Measurements from ENCODE around the gene PSTPIP1. TPM values are rescaled to one million over a fixed set of nuclear protein-coding genes. Genes with fewer than 3 reads are reported as not detected.

Gene PSTPIP1
- total and polyA plus RNA-seq, 8 donors = 1.8 to 52.9 (median 3.4) TPM

DNA sequence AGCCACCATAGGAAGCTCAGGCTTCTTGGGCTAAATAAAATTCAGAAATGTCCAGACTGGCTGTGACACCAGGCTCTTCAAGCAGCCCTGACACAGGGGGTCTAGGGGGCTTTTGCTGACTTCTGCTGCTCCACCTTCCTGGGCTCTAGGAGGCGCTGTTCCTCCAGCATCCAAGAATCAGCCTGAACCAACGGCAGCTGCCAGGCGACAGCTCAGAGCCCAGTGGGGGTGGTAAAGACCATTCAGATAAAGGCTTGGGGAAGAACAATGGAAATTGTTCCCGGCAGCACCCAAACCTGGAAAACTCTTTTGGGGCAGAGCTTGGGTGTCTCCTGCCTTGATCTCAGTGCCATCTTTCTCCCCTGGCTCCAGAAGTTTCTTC, 21.6 kb upstream of the PSTPIP1 start:
- ATAC-seq (peak; percentile 61), DNase-seq (no peak)
- H3K27ac ChIP-seq = no peak overlapping the region
- H3K27me3 ChIP-seq = no peaks in the 10 kb centered on the region
- no peak overlapping the region for H3K4me3 ChIP-seq
- H3K36me3 ChIP-seq = no peaks in the 10 kb centered on the region
- TF ChIP-seq, protein P1, sequence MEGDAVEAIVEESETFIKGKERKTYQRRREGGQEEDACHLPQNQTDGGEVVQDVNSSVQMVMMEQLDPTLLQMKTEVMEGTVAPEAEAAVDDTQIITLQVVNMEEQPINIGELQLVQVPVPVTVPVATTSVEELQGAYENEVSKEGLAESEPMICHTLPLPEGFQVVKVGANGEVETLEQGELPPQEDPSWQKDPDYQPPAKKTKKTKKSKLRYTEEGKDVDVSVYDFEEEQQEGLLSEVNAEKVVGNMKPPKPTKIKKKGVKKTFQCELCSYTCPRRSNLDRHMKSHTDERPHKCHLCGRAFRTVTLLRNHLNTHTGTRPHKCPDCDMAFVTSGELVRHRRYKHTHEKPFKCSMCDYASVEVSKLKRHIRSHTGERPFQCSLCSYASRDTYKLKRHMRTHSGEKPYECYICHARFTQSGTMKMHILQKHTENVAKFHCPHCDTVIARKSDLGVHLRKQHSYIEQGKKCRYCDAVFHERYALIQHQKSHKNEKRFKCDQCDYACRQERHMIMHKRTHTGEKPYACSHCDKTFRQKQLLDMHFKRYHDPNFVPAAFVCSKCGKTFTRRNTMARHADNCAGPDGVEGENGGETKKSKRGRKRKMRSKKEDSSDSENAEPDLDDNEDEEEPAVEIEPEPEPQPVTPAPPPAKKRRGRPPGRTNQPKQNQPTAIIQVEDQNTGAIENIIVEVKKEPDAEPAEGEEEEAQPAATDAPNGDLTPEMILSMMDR (IDR thresholded peaks at IDR 0.05) = peak; percentile 25 to 51
- H3K4me1 ChIP-seq = peaks cover 0 to 14% of the 10 kb centered on the region in 2 donors
- no peaks in the 10 kb centered on the region for H3K9me3 ChIP-seq
- intact Hi-C loops (cut with DNase I) = no loop called here

DNA sequence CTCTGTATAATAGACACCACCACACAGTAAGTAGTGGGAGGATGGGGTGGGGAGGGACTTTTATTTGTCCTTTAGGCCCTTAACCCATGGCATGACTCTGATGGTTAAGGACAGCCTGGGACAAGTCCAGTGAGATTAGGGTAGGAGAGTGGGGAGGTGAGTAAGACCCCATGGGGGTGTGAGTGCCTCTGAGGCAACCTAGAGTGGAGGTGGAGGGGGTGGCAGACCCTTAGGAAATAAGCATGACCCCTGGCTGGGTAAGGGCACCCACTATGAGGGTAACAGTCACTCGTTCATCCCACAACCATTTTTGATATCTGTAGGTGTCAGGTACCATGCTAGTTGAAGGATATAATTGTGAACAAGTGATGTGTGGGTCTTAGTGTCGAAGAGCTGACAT, 21.0 kb upstream of the PSTPIP1 start:
- TF ChIP-seq, protein P1 (IDR thresholded peaks at IDR 0.05) = no peak
- H3K4me1 ChIP-seq = peaks cover 0 to 14% of the 10 kb centered on the region in 2 donors
- no peaks in the 10 kb centered on the region for H3K27me3 ChIP-seq
- H3K27ac ChIP-seq = no peak overlapping the region
- no peak overlapping the region for H3K4me3 ChIP-seq
- intact Hi-C loops (cut with DNase I) = no loop called here
- DNase-seq (no peak), ATAC-seq (no peak)
- H3K9me3 ChIP-seq = no peaks in the 10 kb centered on the region
- H3K36me3 ChIP-seq = no peaks in the 10 kb centered on the region

DNA sequence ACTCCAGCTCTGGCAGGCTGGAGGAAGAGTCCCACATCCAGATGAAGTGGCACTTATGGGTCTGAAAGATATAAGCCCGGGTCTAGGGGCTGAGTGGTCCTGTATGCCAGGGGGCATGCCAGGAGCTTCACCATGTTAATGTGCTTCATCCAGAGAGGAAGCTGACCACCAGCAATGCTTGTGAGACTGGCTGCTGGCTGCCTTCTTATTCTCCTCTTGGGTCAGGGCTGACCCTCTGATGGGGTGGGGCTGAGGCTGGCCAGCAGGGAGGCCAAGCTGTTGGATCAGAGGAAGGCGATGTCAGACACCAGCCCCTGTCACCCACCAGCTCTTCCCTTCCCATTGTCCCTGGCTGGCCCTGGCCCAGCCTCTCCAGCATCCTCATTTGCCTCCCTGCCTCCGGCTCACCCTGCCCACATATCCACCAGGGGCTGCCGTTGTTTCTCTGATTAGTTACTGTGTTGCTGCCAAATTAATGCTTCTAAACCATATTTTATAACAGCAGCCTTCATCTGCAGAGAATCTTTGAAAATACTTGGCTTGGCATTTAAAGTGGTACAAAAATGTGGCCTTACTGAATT, 20.4 kb upstream of the PSTPIP1 start:
- DNase-seq (no peak), ATAC-seq (no peak)
- TF ChIP-seq, protein P1 (IDR thresholded peaks at IDR 0.05) = no peak
- no peak overlapping the region for H3K27ac ChIP-seq
- H3K4me1 ChIP-seq = peaks cover 0 to 14% of the 10 kb centered on the region in 2 donors
- no peaks in the 10 kb centered on the region for H3K36me3 ChIP-seq
- intact Hi-C loops (cut with DNase I) = no loop called here
- H3K27me3 ChIP-seq = no peaks in the 10 kb centered on the region
- no peaks in the 10 kb centered on the region for H3K9me3 ChIP-seq
- no peak overlapping the region for H3K4me3 ChIP-seq

DNA sequence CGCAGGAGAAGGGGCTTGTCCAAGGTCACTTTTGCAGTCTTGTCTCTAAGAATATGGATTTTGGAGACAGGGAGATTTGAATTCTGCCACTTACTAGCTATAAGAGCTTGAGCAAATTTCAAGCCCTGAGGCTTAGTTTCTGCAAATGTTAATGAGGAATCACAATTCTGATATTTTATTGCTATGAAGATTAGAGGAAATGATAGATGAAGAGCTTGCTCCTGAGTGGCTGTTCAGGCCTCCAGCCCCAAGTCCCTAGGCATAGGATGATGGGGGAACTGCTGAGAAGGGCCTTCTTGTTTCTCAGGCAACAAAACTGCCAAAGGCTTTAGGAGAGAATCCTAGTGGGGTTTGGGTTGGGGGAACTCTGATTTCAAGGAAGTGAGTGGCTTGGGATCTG, 18.8 kb upstream of the PSTPIP1 start:
- no peak overlapping the region for H3K4me3 ChIP-seq
- peak overlapping the region in 1 of 2 donors; percentile 57 for H3K27ac ChIP-seq
- intact Hi-C loops (cut with DNase I) = no loop called here
- H3K4me1 ChIP-seq = peaks cover 0 to 14% of the 10 kb centered on the region in 2 donors
- H3K36me3 ChIP-seq = no peaks in the 10 kb centered on the region
- no peaks in the 10 kb centered on the region for H3K27me3 ChIP-seq
- no peaks in the 10 kb centered on the region for H3K9me3 ChIP-seq
- no peak for ATAC-seq
- no peak for DNase-seq
- TF ChIP-seq, protein P1 (IDR thresholded peaks at IDR 0.05) = no peak

DNA sequence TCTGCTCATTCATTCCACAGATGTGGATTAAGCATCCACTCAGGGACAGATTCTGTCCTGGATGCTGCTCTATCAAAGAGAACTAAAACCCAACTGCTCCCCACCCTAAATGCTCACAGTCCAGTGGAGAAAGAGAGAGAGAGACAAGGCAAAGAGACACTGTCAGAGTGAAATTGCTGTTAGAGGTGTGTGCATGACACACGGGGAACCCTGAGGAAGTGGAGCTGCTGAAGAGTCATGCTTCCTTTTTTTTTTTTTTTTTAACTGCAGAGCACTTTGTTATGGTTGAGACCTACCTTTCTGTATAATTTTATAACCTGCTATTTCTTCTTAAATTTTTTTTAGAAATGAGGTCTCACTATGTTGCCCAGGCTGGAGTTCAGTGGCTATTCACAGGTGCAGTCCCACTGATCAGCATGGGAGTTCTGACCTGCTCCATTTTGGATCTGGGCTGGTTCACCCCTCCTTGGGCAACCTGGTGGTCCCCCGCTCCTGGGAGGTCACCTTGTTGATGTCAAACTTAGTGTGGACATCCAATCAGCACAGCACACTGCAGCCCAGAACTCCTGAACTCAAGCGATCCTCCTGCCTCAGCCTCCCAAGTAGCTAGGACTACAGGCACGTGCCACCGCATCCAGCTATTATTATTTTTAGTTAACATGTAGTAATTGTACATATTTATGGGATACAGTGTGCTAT, 18.2 kb upstream of the PSTPIP1 start:
- Histone ChIP-seq H3K27ac (peak overlapping the region in 1 of 2 donors; percentile 57), H3K4me1 (peaks cover 0 to 15% of the 10 kb centered on the region in 2 donors), H3K9me3 (no peaks in the 10 kb centered on the region), H3K4me3 (no peak overlapping the region), H3K36me3 (no peaks in the 10 kb centered on the region), H3K27me3 (no peaks in the 10 kb centered on the region)
- DNase-seq (peak in 1 of 4 donors; percentile 28), ATAC-seq (no peak)
- intact Hi-C loops (cut with DNase I) = no loop called here
- TF ChIP-seq, protein P1 (IDR thresholded peaks at IDR 0.05) = no peak

All from left lung (tissue), 10 donors.